Stimulated activated CD8-positive, alpha-beta memory T cell treated with anti-CD3 and anti-CD28 coated beads, Interleukin-4, amount 100 ng/mL, for 4 hours (primary cell): ENCODE data around the gene SPO11.

Source experiments
- DNase-seq, 2 donors: peaks; one replicate each; pipeline ENCODE4 v3.0.0-alpha.2; 2020; ENCODE audit warnings: low read depth in 2 of 2, low spot score in 1 of 2

Gene SPO11

DNA sequence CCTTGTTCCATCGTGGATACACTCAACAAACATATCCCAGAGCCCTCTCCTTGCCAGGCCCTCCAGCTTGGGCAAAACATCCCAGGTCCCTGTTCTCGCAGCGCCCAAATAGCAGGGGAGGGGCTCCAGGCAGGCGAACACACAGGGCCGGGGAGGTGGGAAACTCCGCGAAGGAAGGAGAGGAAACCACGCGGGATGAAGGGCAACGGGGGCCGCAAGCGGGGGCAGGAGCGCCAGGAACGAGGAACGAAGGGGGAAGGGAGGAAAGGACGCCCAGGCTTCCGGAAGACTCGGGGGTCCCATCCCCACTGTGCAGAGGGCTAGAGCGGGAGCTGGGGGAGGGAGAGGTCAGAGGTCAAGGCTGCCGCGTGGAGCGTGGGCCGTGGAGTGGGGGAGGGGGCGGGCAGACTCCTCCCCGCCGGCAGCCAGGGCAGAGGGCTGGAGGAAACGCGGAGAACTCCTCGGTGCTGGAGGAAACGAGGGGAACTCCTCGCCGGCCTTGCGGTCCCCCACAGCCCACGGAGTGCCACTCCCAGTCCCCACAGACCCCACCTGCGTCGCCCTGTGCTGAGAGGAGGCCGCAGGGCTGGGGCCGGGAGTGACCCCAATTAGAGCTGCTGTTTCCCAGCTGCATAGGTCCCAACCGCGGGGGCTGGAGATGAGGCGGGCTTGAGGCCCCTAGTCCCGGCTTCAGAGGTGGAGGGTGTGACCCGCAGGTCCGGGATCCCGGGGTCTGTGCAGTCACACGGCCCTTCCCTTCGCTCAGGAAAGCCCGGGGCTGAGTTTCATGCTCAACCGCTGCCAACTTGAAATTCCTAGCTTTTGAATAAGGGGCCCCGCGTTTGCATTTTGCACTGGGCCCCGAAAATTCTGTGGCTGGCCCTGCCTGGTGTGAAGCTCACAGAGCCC lies 60.3 kb downstream of the SPO11 start:
- peak; percentile 35 to 44 for DNase-seq

DNA sequence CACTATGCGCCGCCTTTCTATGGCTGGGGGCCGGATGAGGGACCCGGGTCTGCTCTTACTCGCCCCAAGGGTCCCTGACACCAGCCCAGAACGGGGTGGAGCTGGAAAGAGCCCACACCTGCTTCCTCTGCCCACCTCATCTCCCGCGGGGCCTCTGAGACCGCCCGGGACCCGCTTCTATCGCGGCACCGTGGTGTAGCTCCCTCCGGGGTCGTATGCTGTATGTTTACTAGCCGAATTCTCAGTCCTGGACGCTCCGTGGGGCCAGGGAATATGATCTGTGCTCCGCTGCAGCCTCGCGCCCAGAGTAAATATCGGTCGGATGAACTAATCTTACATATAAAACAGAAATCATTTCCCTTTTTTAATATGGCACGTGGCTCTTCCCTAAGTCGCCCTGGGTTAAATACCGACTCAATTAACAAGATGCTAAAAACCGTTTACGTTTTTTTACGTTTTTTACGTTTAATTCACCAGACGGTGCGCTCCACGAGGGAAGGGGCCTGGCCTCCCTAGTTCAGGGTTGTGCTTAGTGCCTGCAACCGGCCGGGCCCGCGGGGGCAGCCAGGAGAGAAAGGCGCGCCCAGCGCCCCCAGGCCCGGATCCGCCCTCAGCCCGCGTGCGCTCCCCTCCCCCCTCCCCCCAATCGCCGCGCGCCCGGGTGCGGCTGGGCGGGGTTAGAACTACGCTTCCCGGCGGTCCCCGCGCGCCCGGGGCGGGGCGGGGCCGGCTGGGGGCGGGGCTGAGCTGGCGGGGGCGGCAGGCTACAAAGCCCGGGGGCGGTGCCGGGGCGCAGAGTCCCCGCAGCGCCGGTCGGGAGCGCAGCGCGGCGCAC lies 61.2 kb downstream of the SPO11 start, which contains the start of gene RBM38:
Gene RBM38, plus strand, starts transcription at position 793 of the 835 bp plus-strand sequence. CDS start 186 bp downstream, outside the sequence.
- peak; percentile 38 to 53 for DNase-seq

DNA sequence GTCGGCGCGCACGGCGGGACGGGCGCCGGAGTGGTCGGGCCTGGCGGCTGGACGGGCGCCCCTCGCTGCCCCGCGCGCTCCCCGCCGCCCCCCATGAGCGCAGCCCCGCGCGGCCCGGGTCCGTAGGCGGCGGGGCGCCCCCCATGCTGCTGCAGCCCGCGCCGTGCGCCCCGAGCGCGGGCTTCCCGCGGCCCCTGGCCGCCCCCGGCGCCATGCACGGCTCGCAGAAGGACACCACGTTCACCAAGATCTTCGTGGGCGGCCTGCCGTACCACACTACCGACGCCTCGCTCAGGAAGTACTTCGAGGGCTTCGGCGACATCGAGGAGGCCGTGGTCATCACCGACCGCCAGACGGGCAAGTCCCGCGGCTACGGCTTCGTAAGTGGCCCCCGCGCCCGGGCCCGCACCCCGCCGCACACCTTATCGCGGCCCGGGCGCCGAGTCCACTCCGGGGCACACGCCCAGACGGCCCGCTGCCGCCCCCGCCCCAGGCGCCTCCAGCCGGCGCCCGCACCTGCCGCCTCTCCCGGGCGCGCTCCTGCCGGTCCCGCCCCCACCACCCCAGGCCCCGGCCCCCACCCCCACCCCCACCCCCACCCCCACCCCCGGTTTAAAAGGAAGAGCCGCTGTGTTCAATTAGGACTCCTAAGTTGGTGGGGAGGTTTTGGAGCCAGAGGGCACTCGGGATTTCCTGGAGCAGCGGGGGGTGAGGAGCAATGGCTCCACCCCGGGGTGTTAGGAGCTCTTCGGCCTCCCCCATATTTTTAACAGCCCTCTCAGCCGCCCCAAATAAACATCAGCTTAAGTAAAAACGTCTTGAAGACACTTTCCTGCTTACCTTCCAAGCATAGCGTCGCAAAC lies 62.1 kb downstream of the SPO11 start:
- no peak for DNase-seq

DNA sequence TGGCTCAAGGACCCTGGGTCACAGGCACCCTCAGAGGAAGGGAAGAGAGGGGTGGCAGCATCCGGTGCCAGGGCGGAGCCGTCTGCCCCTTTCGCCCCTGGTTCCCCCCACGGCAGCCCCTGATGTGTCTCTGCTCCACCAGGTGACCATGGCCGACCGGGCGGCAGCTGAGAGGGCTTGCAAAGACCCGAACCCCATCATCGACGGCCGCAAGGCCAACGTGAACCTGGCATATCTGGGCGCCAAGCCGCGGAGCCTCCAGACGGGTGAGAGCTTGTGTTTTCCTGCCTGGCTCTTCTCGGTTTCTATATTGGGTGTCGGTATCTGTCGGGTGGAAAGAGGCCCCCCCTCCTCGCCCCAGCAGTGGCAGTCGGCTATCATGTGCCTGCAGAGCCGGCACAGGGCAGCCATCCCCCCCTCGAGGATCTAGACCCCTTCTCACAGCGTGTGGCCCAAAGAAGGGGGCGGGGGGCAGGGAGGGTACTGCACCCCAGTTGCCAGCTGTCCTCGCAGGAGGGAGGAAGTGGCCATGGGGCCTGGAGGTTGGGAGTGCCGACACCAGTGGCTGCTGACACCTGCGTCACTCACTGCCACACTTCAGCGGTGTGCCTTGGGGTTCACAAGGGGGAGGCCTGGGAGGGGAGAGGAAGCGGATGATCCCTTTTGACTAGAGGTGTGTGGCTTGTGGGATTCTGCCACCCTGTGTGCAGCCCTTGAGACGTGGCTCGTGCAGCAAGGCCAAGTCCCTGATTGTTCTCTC lies 63.1 kb downstream of the SPO11 start:
- DNase-seq, result peak; percentile 41 to 57
